ENCODE measurements around the gene TENT5A.

The TENT5A gene

DNA sequence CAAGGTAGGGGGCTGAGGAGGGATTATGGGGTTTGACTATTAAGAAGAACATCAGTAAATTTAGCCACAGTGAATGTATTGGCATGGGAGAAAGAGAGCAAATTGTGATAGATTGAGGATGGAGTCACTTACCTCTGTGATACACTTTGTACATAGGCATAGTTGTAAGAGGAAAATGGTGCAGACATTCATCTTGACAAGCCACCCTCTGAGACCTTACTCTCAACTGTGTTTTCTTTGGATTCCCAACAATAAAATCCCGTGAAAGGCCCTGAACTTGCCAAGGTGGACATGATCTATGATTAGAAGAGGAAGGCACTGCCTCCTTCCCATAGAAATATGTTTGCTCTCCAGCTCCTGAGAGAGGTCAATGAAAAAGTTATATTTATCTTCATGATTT lies 18.6 kb upstream of the TENT5A start:
- DNase-seq (ENCODE audit: low read depth): no peak

DNA sequence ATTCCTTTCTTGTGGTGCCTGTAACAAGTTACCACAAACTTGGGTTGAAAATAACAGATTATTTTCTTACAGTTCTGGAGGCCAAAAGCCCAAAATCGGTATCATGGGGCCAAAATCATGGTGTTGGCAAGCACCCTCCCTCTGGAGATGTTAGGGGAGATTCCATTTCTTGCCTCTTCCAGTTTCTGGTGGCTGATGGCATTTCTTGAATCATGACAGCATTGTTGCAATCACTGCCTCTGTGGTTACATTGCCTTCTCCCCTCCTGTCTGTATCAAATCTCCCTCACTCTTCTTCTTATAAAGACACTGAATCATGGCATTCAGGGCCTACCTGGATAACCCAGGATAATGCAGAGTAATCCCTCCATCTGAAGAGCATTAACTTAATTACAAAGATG lies 17.9 kb upstream of the TENT5A start:
- no peak for DNase-seq (ENCODE audit: low read depth)

DNA sequence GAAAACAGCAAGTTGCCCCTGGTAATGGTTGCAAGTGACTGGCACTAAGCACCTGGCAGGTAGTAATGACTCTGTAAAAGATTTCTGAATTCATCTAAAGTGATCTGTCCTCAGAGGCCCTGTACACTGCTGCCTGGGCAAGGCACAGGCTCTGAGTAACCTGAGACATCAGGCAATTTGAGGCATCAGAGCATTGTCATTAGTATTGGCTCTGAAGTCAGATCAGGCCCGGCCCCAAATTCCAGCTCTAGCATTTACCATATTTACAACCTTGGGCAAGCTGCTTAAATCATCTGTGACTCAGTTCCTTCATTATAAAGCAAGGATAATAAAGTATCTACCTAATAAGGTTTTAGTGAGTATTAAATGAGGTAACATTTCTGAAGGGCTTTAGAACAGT lies 17.3 kb upstream of the TENT5A start:
- DNase-seq (ENCODE audit: low read depth): no peak

DNA sequence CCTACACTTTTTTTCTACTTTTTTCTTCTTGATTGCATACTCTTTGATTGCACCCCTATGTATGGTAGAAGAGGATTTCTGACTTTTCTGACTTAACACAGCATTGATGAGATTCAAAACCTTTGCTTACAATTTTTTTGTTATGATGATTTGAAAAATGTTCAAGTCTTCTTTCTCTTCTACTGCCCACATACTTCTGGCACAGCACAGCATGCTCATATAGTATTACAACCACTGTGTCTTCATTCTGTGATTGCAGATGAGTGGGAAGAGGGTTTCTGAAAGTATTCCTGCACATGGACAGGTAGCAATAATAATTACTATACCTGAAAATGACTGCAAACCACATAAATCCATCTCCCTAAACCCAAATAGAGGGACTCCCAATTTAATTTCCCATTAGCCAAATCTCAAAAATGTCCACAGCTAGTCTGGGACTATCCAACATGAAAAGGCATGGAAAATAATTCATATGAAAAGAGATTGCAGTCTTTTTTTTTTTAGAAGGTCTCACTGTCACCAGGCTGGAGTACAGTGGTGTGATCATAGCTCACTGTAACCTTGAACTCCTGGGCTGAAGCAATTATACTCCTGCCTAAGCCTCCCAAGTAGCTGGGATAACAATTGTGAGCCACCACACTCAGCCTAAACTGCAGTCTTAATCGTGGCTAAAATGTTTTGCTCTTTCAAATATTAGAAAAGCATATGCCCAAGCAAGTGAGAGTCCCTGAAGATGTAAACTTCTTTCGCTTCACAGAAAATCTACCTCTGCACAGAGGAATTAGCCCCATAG lies 15.9 kb upstream of the TENT5A start:
- no peak for DNase-seq (ENCODE audit: low read depth)

DNA sequence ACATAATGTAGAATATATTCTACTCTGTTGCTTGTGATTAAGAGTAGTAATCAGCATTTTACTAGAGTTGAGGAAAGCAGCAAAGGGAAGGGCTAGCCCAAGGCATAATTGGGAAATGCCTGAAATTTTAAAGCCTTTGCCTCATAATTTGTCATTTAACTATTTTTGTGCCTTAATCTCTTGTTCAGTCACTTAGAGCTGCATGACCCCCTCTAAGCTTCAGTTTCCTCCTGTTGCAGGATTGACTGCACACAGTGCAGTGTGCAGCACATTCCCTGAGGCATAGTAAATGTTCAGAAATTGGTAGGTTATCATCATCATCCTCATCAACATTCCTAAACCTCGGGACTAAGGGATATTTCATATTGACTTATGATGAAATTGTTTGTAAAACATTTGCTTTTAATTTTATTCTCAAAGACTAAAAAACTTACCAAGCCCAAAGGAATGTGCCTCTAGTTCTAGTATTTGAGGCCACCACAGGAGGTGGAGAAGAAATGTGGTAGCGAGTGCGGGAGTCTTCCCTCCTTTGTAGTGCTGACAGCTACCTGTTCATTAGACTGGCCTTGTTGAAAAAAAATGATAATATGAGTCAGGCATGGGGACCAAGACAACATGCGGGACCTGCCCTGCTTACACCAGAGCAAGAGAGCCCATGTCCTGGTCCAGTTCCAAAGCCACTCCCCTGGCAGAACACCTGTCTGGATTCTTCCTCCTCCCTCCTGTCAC lies 14.8 kb upstream of the TENT5A start:
- no peak for DNase-seq (ENCODE audit: low read depth)

DNA sequence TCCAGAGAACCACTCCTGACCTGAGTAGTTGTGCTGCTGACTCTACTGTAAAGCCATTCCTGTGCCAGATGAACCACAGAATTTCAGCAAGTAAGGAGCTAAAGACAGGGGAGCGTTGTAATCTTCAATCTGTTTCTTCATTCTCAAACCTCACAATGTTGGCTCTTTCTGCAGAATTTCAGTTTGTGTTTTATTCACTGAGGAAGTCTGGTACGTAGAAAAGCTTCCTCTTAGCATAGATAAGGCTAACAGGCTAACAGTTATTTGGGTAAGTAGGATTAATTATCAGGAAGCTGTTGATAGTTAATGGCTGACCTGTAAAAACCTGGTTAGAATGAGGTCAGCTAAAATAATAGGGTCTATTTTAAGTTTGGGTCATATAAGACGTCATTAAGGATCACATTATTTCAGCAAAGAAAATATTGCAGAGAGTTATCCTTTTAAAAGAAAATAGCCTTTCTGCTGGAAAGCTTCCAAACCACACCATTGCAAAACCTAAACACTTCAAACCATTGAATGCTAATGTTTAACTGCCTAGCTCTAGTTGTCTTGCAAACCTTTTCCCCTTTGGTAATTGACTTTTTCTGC lies 14.1 kb upstream of the TENT5A start:
- DNase-seq (ENCODE audit: low read depth): no peak

DNA sequence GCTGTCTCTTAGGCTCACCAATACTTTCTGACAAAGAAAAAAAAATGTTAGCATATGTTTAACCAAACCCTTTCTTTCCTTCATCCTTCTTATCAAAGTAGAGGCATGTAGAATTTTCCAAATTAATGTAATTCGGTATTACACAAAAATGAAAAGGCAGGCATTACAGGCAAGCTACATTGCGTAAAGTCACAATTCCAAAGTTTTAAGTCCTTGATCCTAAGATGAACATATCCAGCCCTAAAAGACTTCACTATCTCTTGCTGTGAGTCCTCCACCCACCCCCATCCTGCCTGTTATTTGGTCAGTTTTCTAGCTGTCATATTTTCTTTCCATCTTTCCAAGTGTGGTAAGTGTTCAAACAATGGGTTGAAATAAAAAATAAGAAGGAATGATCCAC lies 12.1 kb upstream of the TENT5A start:
- no peak for DNase-seq (ENCODE audit: low read depth)

DNA sequence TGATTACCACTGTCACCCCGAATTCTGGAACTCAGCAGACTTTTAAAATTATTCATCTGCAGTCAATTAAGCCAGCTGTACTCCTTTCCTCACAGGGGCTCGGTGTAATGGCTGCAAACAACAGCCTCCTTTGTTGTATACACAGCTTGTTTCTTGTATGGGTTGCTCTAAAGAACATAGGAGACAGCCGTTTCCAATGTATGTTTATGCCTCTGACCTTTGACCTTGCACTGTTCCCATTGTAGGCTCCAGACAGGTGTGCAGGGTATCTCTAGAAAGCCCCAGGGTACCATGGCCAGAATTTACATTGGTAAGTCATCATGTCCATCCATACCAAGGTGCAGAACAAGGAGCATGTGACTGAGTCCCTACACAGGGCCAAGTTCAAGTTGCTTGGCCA lies 11.5 kb upstream of the TENT5A start:
- no peak for DNase-seq (ENCODE audit: low read depth)

DNA sequence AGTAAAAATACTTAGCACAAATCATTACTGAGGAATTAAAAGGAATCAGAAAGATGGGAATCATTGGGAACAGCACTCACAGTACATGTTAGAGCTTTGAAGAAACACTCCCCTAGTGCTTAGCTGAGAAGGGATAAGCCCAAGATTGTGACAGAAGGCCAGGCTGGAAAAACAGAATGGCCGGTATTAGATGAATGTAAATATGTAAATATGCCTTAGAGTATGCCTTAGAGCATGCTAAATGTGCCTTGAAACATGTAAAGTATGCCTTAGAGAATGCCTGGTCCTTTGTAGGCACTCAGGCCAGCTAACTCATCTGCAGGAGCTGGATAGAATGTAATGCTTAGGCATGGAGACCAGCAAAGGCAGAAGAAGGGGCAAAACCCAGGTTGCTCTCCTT lies 10.6 kb upstream of the TENT5A start:
- no peak for DNase-seq (ENCODE audit: low read depth)

DNA sequence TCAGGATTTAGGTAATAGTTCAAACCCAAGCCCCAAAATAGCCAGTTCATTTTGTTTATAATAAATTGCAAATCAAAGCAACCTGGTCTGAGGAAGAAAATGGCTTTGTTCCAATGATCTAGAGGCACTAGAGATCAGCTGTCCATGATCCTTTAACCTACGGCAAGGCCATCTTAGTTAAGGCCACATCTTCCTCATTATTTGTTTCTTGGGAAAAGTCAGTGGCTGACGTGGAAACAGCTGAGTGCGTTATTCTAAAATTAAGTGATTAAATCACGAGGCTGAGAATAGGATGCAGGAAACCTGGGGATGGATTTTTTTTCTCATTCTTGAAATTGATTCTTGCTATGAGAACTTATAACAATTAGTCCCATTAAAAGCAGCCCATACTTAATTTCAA lies 10.1 kb upstream of the TENT5A start:
- DNase-seq (ENCODE audit: low read depth): no peak

DNA sequence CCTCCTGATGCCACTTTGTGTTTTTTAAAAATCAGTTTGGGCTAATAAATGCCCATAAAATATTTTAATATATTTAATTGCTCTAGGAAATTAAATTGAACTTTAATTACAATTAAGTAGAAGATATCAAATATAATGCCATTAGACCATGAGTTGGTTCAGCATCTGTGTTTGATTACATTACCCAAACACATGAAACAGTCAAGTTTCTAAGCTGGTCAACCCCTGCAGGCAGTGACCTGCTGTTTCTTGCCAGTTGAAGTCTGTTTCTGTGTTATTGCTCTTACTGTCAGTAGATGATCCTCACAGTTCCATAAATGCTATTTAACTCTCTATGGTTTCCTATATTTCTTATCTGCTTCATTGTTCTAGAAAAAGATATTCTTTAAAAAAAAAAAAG lies 9.7 kb upstream of the TENT5A start:
- no peak for DNase-seq (ENCODE audit: low read depth)

DNA sequence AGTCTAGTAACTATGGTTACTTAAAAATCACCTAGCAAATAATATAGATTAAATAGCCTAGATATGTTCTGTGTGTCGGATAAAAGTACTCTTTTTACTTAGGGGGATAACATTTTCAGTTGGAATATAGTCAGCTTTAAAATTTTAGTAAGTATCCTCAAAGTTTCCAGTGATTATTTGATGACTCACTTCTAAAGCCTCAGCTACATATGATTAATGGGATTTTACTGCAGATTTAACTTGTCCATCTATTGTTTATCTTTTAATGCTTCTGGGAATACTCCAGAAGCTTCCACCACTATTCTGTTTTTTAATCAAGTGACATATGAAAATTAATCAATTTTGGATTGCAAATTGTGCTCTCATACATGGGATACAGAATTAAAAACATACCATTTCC lies 8.7 kb upstream of the TENT5A start:
- no peak for DNase-seq (ENCODE audit: low read depth)

DNA sequence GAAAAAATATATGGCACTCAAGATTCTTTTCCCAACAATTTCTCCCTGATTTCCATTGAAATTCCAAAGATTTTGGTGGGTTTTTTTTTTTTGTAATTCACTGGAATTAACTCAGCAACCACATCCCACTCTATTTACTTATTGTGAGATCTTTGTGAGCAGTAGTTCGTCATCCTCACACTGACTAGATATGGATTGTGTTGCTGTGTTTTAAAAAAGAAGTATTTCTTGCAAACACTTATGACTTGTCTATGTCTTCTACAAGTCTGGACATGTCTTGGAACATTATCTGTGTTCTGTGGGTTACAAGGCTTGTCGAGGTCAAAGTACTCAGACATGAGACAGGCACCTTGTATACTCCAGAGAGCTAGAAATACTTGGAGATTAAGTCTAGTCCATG lies 7.3 kb upstream of the TENT5A start:
- DNase-seq (ENCODE audit: low read depth): no peak

DNA sequence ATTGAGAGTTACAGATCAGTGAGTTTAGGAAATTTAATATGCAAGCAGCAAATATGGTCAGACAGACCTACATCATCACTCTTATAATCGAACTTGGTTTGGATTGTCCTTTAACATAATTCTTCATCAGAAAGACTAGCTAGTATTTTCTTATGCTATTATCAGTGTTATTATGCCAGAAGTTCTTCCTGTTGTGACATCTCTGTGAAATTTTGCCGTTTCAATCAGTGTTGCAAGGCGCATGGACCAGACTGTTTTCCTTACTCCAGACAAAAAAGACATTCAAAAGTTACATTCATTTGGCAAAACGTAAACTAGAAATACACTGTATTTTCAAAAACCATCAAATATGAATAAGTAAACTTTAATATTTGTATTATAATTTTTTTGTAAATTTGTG lies 5.7 kb upstream of the TENT5A start:
- no peak for DNase-seq (ENCODE audit: low read depth)

DNA sequence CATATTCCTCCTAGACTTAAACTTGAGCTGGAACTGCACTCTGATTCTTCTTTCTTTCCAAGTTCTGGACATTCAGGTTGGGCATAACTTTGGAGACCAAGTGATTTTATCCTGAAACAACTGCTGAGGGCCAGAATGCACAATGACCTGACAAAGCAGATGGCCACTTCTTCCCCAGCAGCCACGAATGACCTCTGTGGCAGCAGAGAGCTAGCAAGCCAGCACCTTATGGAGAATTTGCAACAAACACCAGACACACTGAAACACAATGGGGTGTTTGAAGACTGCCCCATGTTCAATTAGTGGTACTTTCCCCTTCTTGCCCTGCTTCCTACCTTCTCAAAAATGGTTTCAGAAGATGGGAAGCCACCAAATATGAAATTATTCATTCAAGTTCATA lies 4.2 kb upstream of the TENT5A start:
- no peak for DNase-seq (ENCODE audit: low read depth)

DNA sequence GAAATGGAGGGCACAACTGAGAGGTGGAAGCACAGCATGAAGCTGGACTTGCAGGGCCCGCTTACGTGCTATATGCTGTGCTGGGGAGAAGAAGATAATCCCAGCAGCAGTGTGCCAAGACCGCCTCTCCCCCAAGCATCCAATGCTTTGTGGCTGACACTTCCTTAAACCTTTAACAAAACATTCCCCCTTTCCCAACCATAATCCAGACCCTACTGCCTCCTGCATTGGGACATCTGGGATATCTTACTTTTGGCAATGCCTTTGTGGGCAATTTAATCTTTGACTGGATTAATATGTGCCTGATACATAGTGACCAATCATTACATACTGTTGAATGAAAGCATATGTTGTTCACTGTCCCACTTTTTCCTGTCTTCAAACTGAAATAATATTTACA lies 3.1 kb upstream of the TENT5A start:
- DNase-seq (ENCODE audit: low read depth): no peak

DNA sequence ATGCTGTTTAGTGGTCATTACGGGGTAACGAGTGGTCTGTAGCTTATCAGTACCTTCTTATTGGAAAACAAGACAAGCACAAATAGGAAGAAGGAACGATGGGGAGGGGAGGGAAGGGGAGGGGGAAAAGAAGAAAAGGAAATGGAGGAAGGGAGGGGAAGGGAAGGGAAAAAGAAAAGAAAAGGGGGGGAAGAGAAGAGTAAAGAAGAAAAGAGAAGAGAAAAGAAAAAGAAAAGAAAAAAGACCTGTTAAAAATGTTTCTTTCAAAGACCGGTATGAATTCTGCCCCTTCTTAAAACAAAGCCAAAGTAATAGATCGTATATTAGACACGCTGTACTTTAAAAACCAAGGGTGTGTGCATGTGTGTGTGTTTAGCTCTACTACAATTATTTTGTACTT lies 2.4 kb upstream of the TENT5A start:
- DNase-seq (ENCODE audit: low read depth): no peak

DNA sequence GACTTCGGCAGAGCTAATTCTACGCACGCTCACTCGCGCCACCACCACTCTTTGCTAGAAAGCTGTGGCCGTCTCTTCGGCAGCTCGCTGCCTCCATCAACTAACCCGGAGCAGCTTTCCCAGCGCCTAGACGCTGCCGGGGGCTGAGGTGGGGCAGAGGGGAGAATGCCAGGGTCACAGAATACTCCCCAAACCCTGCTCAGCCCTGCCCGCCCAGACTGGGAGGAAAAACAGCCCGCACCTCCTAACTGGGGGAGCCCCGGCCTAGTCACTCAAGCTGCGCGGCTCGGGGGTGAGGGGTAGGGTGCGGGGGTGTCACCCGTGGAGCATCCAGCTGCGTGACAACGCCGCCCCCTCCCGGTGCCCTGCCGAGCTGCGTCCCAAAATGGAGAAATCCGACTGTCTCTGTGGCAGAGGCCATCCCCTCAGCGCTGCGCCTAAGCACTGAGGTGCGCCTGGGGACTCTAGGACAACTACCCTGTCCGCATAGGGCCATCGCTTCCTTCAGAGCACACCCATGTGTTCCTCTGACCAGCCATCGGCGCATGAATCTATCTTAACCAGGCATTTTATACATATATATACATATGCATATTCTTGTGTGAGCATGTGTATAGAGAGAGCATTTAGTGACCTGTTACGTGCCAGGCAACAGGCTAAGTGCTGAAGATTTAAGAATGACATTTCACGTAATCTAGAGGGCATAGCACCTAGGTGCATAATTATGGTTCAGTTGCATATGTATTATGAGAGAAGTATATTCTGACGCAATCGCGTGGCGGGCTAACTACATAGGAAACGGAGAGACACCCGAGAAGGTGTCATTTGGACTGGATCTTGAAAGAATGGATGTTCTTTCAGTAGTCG lies 1.5 kb upstream of the TENT5A start:
- peak; percentile 38 for DNase-seq (ENCODE audit: low read depth)

DNA sequence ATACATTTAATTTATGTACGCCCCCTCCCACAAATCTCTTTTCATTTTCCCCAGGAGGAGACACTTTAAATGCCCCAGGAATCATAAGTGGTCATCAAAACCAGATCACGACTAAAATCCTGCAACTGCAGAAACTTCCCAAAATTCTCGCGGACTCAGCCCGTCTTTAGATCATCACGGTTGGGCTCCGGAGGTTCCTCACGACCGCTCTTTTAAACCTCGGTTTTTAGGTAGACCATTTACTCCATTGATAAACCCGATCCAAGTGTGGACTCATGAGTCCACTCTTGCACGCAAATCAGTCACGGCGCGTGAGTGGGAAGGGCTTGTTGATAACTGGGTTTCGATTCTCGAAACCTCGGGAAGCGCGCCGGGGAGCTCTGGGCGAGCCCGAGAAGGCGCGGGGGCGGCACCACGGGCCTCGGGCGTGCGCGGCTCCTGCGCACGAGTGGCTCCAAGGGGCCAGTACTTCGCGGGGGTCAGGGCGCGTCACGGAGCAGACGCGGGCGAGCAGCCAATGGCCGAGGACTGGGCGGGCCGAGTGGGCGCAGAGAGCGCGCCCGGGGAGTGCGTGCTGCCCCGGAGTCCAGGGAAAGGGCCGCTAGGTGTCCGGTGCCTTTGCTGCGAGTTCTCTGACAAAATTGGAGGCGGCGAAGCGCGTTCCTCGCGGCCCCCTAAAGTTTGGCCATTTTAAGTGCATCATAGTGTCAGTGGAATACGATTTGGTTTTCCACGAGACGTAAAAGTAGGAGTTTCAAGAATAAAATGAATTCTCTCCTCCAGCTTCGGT lies 635 bp upstream of the TENT5A start:
- peak; percentile 29 for DNase-seq (ENCODE audit: low read depth)

DNA sequence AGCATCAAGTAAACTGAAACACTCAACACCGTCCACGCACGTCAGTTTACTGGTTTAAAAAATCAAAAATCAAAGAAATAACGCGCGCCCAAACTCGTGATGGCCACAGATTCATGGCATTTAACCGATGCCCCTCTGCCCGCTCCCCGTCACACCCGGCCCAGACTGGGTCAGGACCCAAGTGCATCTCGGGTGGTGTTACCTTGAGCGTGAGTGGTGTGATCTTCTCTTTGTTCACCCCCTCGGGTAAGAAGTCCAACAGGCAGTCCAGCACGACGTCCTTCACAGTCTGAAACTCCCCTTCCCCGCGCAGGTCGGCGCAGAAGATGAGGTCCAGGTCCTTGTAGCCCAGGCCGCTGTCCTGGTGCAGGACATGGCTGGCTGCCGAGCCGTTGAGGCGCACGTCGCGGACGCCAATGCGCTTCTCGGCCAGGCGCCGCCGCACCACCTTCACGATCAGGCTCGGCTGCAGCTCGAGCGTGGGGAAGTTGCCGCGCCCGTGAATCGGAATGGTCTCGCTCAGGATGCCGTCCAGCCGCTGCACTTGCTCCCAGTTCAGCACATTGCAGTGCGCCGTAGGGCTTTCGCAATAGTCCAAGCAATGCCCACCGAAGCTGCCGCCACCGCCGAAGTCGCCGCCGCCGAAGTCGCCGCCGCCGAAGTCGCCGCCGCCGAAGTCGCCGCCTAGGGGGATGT lies 945 bp downstream of the TENT5A start:
- DNase-seq (ENCODE audit: low read depth): no peak
